ENCODE data around the gene FBLN7.

DNA sequence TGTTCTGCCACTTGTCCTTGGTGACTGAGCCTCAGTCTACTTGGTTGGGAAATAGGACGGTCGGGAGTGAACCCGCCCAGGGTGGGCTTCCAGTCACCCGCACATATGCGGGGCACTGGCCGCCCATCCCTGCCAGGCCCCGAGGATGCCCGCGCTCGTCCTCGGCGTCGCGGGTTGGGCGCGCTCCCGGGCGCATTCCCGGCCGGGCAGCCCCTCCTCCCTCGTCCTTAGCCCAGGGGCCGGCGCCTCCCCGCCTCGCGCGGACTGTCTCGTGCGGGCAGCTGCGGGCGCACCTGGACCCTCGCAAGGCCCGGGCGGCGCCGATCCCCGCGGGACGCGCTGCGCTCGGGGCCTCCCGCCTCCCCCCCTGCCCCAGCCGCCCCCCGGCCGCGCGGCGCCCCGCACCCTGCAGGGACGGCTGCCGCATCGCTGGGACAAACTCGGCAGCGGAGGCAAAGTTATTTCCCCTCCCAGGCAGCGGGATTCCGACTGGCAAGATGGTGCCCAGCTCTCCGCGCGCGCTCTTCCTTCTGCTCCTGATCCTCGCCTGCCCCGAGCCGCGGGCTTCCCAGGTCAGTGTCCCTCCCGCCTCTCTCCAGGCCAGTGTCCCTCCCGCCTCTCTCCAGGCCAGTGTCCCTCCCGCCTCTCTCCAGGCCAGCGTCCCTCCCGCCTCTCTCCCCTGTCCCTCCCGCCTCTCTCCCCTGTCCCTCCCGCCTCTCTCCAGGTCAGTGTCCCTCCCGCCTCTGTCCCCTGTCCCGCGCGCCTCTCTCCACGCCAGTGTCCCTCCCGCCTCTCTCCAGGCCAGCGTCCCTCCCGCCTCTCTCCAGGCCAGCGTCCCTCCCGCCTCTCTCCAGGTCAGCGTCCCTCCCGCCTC, at the start of gene FBLN7:
- TF ChIP-seq, protein P1, sequence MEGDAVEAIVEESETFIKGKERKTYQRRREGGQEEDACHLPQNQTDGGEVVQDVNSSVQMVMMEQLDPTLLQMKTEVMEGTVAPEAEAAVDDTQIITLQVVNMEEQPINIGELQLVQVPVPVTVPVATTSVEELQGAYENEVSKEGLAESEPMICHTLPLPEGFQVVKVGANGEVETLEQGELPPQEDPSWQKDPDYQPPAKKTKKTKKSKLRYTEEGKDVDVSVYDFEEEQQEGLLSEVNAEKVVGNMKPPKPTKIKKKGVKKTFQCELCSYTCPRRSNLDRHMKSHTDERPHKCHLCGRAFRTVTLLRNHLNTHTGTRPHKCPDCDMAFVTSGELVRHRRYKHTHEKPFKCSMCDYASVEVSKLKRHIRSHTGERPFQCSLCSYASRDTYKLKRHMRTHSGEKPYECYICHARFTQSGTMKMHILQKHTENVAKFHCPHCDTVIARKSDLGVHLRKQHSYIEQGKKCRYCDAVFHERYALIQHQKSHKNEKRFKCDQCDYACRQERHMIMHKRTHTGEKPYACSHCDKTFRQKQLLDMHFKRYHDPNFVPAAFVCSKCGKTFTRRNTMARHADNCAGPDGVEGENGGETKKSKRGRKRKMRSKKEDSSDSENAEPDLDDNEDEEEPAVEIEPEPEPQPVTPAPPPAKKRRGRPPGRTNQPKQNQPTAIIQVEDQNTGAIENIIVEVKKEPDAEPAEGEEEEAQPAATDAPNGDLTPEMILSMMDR (IDR thresholded peaks at IDR 0.05) = no peak
- TF ChIP-seq POLR2A (IDR thresholded peaks at IDR 0.05) = no peak

All from lower leg skin (tissue), 3 donors.